ENCODE results near the gene CATSPERZ. TPM values are rescaled to one million over a fixed set of nuclear protein-coding genes. Genes with fewer than 3 reads are reported as not detected.

The CATSPERZ gene
- total RNA-seq, 1 experiment from 2014 or later, result not detected

GRCh38 chr11:64258356-64258755 is 41.8 kb upstream of the CATSPERZ start:
- Histone ChIP-seq H3K4me1 (replicated peaks; ENCODE audit: insufficient read depth) (no peaks in the 10 kb centered on the region), H2AFZ (no peak overlapping the region), H3K27ac (no peak overlapping the region), H3K4me2 (no peak overlapping the region), H3K9me3 (ENCODE audit: insufficient read depth, low read depth) (no peaks in the 10 kb centered on the region), H3K4me3 (no peak overlapping the region), H3F3A (ENCODE audit: insufficient read depth, low read depth) (peaks cover 6% of the 10 kb centered on the region; the same call in 1 of the 2 replicates), H3K9me2 (ENCODE audit: insufficient read depth) (no peaks in the 10 kb centered on the region), H3K79me2 (ENCODE audit: low read depth) (no peaks in the 10 kb centered on the region), H3K27me3 (ENCODE audit: insufficient read depth, low read depth) (no peaks in the 10 kb centered on the region), H3K36me3 (ENCODE audit: low read depth) (peaks cover 14% of the 10 kb centered on the region; the same call in 1 of the 2 replicates), H4K20me1 (ENCODE audit: insufficient read depth) (peaks cover 4% of the 10 kb centered on the region; the same call in 1 of the 2 replicates)
- DNase-seq, result no peak
- POLR2A ChIA-PET (ENCODE audit: unreplicated experiment), result no interaction called here
- intact Hi-C loops (cut with micrococcal nuclease; ENCODE audit: unreplicated experiment), result no loop called here
- BruUV-seq (replicated peaks), result no TSS peak
- CTCF ChIA-PET, result interaction anchor here (0.6 to 1.1 kb wide), 4 partner anchors 9 to 458 kb away, joined by 5 to 9 read pairs (median 6); no protein-coding TSS in a partner anchor
- no peak for TF ChIP-seq EZH2 (IDR thresholded peaks at IDR 0.05; ENCODE audit: low read depth)
- TF ChIP-seq, protein P1, sequence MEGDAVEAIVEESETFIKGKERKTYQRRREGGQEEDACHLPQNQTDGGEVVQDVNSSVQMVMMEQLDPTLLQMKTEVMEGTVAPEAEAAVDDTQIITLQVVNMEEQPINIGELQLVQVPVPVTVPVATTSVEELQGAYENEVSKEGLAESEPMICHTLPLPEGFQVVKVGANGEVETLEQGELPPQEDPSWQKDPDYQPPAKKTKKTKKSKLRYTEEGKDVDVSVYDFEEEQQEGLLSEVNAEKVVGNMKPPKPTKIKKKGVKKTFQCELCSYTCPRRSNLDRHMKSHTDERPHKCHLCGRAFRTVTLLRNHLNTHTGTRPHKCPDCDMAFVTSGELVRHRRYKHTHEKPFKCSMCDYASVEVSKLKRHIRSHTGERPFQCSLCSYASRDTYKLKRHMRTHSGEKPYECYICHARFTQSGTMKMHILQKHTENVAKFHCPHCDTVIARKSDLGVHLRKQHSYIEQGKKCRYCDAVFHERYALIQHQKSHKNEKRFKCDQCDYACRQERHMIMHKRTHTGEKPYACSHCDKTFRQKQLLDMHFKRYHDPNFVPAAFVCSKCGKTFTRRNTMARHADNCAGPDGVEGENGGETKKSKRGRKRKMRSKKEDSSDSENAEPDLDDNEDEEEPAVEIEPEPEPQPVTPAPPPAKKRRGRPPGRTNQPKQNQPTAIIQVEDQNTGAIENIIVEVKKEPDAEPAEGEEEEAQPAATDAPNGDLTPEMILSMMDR (conservative IDR thresholded peaks at IDR 0.05), result no peak

DNA sequence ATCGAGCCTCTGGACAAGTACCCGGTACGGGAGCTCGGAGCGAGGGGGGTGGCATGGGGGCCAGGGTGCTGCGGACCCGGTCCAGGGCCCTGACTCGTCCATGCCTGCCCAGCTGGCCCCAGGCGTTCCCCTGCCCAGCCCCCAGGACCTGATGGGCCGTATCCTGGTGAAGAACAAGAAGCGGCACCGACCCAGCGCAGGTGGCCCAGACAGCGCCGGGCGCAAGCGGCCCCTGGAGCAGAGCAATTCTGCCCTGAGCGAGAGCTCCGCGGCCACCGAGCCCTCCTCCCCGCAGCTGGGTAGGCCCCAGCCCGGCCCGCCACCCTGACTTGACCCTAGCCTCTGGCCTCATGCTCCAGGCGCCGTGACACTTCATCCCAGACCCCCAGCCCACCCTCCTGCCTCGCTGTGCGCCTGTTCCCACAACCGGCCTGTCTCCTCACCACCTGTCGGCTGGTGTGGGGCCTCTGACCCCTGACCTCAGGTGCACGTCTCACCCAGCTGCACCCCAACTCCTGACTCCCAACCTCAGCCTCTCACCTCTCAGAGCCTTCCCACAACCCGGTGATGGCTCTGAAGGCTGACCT is 41.1 kb upstream of the CATSPERZ start:
- ChIA-PET POLR2A (ENCODE audit: unreplicated experiment) (no interaction called here), CTCF (no interaction called here)
- H3K9me2 ChIP-seq (ENCODE audit: insufficient read depth), result no peaks in the 10 kb centered on the region

GRCh38 chr11:64259533-64260067 is 40.6 kb upstream of the CATSPERZ start:
- Histone ChIP-seq H3K27ac (no peak overlapping the region), H3K4me3 (no peak overlapping the region), H3K9me2 (ENCODE audit: insufficient read depth) (no peaks in the 10 kb centered on the region), H3K4me1 (replicated peaks; ENCODE audit: insufficient read depth) (no peaks in the 10 kb centered on the region), H4K20me1 (ENCODE audit: insufficient read depth) (peaks cover 4% of the 10 kb centered on the region; the same call in 1 of the 2 replicates), H3K4me2 (no peak overlapping the region), H3K79me2 (ENCODE audit: low read depth) (no peaks in the 10 kb centered on the region), H3K27me3 (ENCODE audit: insufficient read depth, low read depth) (no peaks in the 10 kb centered on the region), H3F3A (ENCODE audit: insufficient read depth, low read depth) (peaks cover 6% of the 10 kb centered on the region; the same call in 1 of the 2 replicates), H3K36me3 (ENCODE audit: low read depth) (peaks cover 14% of the 10 kb centered on the region; the same call in 1 of the 2 replicates), H2AFZ (no peak overlapping the region), H3K9me3 (ENCODE audit: insufficient read depth, low read depth) (no peaks in the 10 kb centered on the region)
- intact Hi-C loops (cut with micrococcal nuclease; ENCODE audit: unreplicated experiment), result no loop called here
- ChIA-PET POLR2A (ENCODE audit: unreplicated experiment) (no interaction called here), CTCF (no interaction called here)
- no peak for TF ChIP-seq EZH2 (IDR thresholded peaks at IDR 0.05; ENCODE audit: low read depth)
- TF ChIP-seq, protein P1 (conservative IDR thresholded peaks at IDR 0.05), result no peak
- peak in 1 of 2 experiments; percentile 6 for DNase-seq
- BruUV-seq (replicated peaks), result no TSS peak

More for the DNA sequence above, 41.1 kb upstream of the CATSPERZ start:
- Histone ChIP-seq H3K36me3 (ENCODE audit: low read depth) (peaks cover 14% of the 10 kb centered on the region; the same call in 1 of the 2 replicates), H3F3A (ENCODE audit: insufficient read depth, low read depth) (peaks cover 6% of the 10 kb centered on the region; the same call in 1 of the 2 replicates), H3K79me2 (ENCODE audit: low read depth) (no peaks in the 10 kb centered on the region), H3K4me2 (no peak overlapping the region), H3K9me3 (ENCODE audit: insufficient read depth, low read depth) (no peaks in the 10 kb centered on the region), H3K27me3 (ENCODE audit: insufficient read depth, low read depth) (no peaks in the 10 kb centered on the region), H3K4me1 (replicated peaks; ENCODE audit: insufficient read depth) (no peaks in the 10 kb centered on the region), H3K27ac (no peak overlapping the region), H2AFZ (no peak overlapping the region), H3K4me3 (no peak overlapping the region), H4K20me1 (ENCODE audit: insufficient read depth) (peaks cover 4% of the 10 kb centered on the region; the same call in 1 of the 2 replicates)
- intact Hi-C loops (cut with micrococcal nuclease; ENCODE audit: unreplicated experiment), result no loop called here
- TF ChIP-seq EZH2 (IDR thresholded peaks at IDR 0.05; ENCODE audit: low read depth), result no peak
- TF ChIP-seq, protein P1 (conservative IDR thresholded peaks at IDR 0.05), result no peak
- BruUV-seq (replicated peaks), result no TSS peak
- DNase-seq, result no peak
